ENCODE measurements around the gene LANCL1. TPM values are rescaled to one million over a fixed set of nuclear protein-coding genes. Genes with fewer than 3 reads are reported as not detected.

LANCL1 gene
- total RNA-seq, 1 experiment from 2014 or later: 34.1 TPM

DNA sequence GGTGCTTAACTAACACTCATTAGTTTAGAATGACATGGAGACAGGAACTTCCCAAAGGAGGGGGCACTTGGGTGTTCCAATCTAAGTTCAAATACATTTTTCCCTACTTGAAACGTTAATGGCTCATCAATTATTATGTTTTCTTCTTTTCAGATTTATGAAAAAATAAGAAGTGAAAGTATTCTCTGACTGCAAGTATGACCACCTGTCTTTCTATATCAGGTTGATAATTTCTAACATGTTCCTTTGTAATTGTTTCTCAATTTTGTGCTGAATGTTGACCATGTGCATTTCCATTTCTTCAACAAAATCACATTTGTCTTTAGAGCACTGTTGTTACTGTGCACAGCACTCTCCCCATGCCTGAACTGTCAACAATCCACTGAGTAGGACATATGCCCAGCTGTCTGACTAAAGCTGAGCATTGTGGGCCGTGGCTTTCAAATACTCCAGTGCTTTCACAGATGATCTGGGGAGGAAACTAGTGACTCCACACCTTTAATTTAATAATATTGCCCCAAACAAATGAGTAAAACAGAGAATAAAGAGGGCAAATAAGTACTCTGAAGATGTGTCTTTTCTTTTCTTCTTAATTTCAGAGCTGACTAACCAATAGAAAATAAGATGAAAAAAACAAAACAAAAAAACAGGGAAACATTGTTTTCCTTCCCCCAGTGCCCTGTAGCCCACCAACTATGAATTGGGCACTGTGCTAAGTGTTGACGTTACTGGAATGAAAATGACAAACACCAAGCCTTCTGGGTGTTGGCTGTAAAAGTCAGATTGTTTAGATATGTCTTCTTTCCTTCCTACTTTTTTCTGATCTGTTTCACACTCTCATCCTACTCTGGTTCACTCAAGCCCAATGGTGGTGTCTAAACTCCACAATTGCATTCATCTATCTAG, 16.0 kb downstream of the LANCL1 start:
- intact Hi-C loops (cut with micrococcal nuclease): no loop called here
- DNase-seq (ENCODE audit: unreplicated experiment): no peak
- no TSS peak for BruUV-seq (replicated peaks)
- POLR2A ChIA-PET: interaction anchor here (0.6 kb wide), 1 partner anchor 15 kb away, joined by 3 read pairs; no protein-coding TSS in a partner anchor
- Mint-ChIP-seq H3K36me3 (ENCODE audit: insufficient read depth, unreplicated experiment) (peaks cover 65% of the 10 kb centered on the region), H3K27me3 (ENCODE audit: insufficient read depth, unreplicated experiment) (no peaks in the 10 kb centered on the region), H3K4me1 (ENCODE audit: insufficient read depth, unreplicated experiment) (no peaks in the 10 kb centered on the region), H3K27ac (ENCODE audit: low read depth, unreplicated experiment) (no peak overlapping the region), H3K9me3 (ENCODE audit: unreplicated experiment) (no peaks in the 10 kb centered on the region), H3K4me3 (ENCODE audit: unreplicated experiment) (no peak overlapping the region)
- TF ChIP-seq, protein P1, sequence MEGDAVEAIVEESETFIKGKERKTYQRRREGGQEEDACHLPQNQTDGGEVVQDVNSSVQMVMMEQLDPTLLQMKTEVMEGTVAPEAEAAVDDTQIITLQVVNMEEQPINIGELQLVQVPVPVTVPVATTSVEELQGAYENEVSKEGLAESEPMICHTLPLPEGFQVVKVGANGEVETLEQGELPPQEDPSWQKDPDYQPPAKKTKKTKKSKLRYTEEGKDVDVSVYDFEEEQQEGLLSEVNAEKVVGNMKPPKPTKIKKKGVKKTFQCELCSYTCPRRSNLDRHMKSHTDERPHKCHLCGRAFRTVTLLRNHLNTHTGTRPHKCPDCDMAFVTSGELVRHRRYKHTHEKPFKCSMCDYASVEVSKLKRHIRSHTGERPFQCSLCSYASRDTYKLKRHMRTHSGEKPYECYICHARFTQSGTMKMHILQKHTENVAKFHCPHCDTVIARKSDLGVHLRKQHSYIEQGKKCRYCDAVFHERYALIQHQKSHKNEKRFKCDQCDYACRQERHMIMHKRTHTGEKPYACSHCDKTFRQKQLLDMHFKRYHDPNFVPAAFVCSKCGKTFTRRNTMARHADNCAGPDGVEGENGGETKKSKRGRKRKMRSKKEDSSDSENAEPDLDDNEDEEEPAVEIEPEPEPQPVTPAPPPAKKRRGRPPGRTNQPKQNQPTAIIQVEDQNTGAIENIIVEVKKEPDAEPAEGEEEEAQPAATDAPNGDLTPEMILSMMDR (IDR thresholded peaks at IDR 0.05; ENCODE audit: unreplicated experiment): no peak
- CTCF ChIA-PET: interaction anchor here (0.6 to 1.2 kb wide), 3 partner anchors 14 to 196 kb away, joined by 3 to 4 read pairs (median 3); no protein-coding TSS in a partner anchor

DNA sequence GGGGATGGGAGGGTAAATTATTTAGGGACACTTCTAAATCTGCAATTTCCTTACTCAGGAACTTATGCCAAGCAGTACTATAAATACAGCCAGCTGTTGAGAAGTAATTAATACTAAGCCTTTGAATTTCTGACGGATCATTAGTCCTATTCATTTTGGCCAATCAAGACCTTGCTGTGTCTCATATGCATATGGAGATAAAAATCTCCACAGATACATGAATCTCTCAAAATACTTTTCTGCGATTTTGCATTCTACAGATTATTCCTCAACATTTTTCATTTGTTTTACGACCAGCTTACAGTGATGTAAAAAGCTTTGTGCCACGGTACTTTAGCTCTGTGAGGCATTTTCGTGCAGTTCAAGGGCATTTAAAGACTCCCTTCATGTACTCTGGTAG, 16.7 kb downstream of the LANCL1 start:
- BruUV-seq (replicated peaks): no TSS peak
- Mint-ChIP-seq H3K9me3 (ENCODE audit: unreplicated experiment) (no peaks in the 10 kb centered on the region), H3K36me3 (ENCODE audit: insufficient read depth, unreplicated experiment) (peaks cover 62% of the 10 kb centered on the region), H3K27me3 (ENCODE audit: insufficient read depth, unreplicated experiment) (no peaks in the 10 kb centered on the region), H3K27ac (ENCODE audit: low read depth, unreplicated experiment) (no peak overlapping the region), H3K4me1 (ENCODE audit: insufficient read depth, unreplicated experiment) (no peaks in the 10 kb centered on the region), H3K4me3 (ENCODE audit: unreplicated experiment) (no peak overlapping the region)
- intact Hi-C loops (cut with micrococcal nuclease): no loop called here
- TF ChIP-seq, protein P1 (IDR thresholded peaks at IDR 0.05; ENCODE audit: unreplicated experiment): no peak
- ChIA-PET POLR2A (interaction anchor here (0.6 kb wide), 1 partner anchor 16 kb away, joined by 3 read pairs; no protein-coding TSS in a partner anchor), CTCF (interaction anchor here (0.6 kb wide), 1 partner anchor 196 kb away, joined by 3 read pairs; no protein-coding TSS in a partner anchor)
- DNase-seq (ENCODE audit: unreplicated experiment): no peak

DNA sequence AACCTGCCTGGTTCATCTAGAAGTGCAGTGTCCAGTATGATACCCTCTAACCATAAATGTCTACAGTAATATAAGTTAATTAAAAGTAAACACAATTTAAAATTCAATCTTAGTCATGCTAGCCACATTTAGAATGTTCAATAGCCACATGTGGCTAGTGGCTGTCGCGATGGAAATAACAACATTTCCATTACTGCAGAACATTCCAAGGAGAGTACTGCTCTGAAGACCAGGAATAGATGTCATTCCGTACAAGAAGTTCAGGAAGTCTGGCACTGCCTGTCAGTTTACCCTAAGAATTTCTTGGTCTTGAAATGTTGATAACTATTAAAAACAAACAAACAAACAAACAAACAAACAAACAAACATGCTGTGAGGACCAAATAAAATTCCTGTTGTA, 17.2 kb downstream of the LANCL1 start:
- ChIA-PET POLR2A (no interaction called here), CTCF (interaction anchor here (0.6 kb wide), 1 partner anchor 197 kb away, joined by 3 read pairs; no protein-coding TSS in a partner anchor)
- no peak overlapping the region for H3K4me3 Mint-ChIP-seq (ENCODE audit: unreplicated experiment)
- no TSS peak for BruUV-seq (replicated peaks)
- intact Hi-C loops (cut with micrococcal nuclease): no loop called here
- TF ChIP-seq, protein P1 (IDR thresholded peaks at IDR 0.05; ENCODE audit: unreplicated experiment): no peak
- DNase-seq (ENCODE audit: unreplicated experiment): no peak
- H3K4me1 Mint-ChIP-seq (ENCODE audit: insufficient read depth, unreplicated experiment): no peaks in the 10 kb centered on the region
- no peak overlapping the region for H3K27ac Mint-ChIP-seq (ENCODE audit: low read depth, unreplicated experiment)
- no peaks in the 10 kb centered on the region for H3K27me3 Mint-ChIP-seq (ENCODE audit: insufficient read depth, unreplicated experiment)
- peaks cover 65% of the 10 kb centered on the region for H3K36me3 Mint-ChIP-seq (ENCODE audit: insufficient read depth, unreplicated experiment)
- no peaks in the 10 kb centered on the region for H3K9me3 Mint-ChIP-seq (ENCODE audit: unreplicated experiment)

DNA sequence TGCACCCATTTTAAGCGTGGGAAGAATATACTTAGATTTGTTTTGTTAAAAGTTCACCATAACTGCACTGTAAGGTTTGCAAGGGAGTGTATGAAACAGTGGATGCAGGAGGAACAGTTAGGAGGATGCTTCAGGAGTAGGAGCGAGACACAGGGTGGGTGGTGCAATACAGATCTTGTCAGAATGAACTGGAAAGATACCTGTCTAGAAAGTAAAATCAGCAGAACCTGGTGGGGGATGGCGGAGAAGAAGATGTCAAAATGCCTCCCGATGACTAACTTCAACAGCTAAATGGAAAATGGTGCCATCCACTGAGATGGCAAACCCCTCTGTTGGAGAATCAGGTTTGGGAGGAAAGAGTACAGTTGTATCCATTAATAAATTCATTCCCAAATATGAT, 18.2 kb downstream of the LANCL1 start:
- DNase-seq (ENCODE audit: unreplicated experiment): no peak
- Mint-ChIP-seq H3K4me1 (ENCODE audit: insufficient read depth, unreplicated experiment) (no peaks in the 10 kb centered on the region), H3K27me3 (ENCODE audit: insufficient read depth, unreplicated experiment) (no peaks in the 10 kb centered on the region), H3K27ac (ENCODE audit: low read depth, unreplicated experiment) (no peak overlapping the region), H3K9me3 (ENCODE audit: unreplicated experiment) (no peaks in the 10 kb centered on the region), H3K36me3 (ENCODE audit: insufficient read depth, unreplicated experiment) (peaks cover 72% of the 10 kb centered on the region), H3K4me3 (ENCODE audit: unreplicated experiment) (no peak overlapping the region)
- CTCF ChIA-PET: no interaction called here
- no TSS peak for BruUV-seq (replicated peaks)
- TF ChIP-seq, protein P1 (IDR thresholded peaks at IDR 0.05; ENCODE audit: unreplicated experiment): no peak
- POLR2A ChIA-PET: no interaction called here
- intact Hi-C loops (cut with micrococcal nuclease): no loop called here
